ENCODE measurements around the gene PUDP. TPM values are rescaled to one million over a fixed set of nuclear protein-coding genes. Genes with fewer than 3 reads are reported as not detected.
"Not testable (repeated sequence)": the region's sequence is repeated elsewhere in the genome, so short reads cannot be mapped to it uniquely, and the experiment has no call there.

Gene PUDP
- total RNA-seq, 2 donors from 2014 or later: 15.8 to 41.9 TPM

DNA sequence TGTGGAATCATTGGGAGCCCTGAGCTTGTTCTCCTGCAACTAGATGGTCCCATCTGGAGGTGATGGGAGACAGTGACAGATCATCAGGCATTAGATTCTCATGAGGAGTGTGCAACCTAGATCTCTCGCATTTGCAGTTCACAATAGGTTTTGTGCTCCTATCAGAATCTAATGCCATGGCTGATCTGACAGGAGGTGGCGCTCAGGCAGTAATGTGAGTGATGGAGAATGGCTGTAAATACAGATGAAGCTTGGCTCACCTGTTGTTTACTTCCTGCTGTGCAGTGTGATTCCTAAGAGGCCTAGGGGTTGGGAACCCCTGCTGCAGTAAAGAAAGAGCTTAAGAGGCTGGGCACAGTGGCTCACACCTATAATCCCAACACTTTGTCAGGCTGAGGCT, 42.2 kb upstream of the PUDP start:
- DNase-seq (no peak), ATAC-seq (no peak)
- intact Hi-C loops (cut with DNase I): no loop called here
- WGBS, 2 donors: 95% methylated on average over 2 of the region's 2 CpGs; no CpG with 5 or more reads in 1 of the 2 donors
- TF ChIP-seq, protein P1, sequence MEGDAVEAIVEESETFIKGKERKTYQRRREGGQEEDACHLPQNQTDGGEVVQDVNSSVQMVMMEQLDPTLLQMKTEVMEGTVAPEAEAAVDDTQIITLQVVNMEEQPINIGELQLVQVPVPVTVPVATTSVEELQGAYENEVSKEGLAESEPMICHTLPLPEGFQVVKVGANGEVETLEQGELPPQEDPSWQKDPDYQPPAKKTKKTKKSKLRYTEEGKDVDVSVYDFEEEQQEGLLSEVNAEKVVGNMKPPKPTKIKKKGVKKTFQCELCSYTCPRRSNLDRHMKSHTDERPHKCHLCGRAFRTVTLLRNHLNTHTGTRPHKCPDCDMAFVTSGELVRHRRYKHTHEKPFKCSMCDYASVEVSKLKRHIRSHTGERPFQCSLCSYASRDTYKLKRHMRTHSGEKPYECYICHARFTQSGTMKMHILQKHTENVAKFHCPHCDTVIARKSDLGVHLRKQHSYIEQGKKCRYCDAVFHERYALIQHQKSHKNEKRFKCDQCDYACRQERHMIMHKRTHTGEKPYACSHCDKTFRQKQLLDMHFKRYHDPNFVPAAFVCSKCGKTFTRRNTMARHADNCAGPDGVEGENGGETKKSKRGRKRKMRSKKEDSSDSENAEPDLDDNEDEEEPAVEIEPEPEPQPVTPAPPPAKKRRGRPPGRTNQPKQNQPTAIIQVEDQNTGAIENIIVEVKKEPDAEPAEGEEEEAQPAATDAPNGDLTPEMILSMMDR (IDR thresholded peaks at IDR 0.05): no peak
- TF ChIP-seq POLR2A (IDR thresholded peaks at IDR 0.05): no peak
- Histone ChIP-seq H3K27me3 (no peaks in the 10 kb centered on the region), H3K4me1 (no peaks in the 10 kb centered on the region), H3K9me3 (no peaks in the 10 kb centered on the region), H3K36me3 (replicated peaks in 1 of 2; ENCODE audit: insufficient read depth in 1 of 2, low read depth in 2 of 2) (no peaks in the 10 kb centered on the region), H3K27ac (no peak overlapping the region), H3K4me3 (no peak overlapping the region)

DNA sequence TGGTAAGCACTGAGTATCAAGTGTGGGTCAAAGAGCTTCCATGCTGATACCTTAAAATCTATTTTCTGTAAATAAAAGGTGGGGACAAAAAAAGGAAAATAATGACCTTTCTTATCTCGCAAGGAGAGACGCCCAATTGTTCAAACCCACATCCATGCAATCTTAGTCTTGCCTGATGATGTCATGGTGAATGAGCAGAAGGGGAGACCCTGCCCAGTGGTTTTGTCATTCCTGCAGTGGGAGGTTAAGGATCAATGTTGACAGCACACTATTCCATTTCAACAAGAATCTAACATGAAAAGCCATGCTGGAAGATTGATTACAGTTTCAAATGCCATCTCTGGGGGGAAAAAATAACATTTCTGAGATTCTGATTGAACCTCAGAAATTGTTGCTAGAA, 40.7 kb upstream of the PUDP start:
- Histone ChIP-seq H3K4me3 (no peak overlapping the region), H3K27me3 (no peaks in the 10 kb centered on the region), H3K36me3 (replicated peaks in 1 of 2; ENCODE audit: insufficient read depth in 1 of 2, low read depth in 2 of 2) (no peaks in the 10 kb centered on the region), H3K4me1 (no peaks in the 10 kb centered on the region), H3K9me3 (no peaks in the 10 kb centered on the region), H3K27ac (no peak overlapping the region)
- intact Hi-C loops (cut with DNase I): no loop called here
- WGBS, 2 donors: 82 to 87% methylated on average over 2 of the region's 2 CpGs
- no peak for ATAC-seq
- DNase-seq: no peak
- TF ChIP-seq, protein P1 (IDR thresholded peaks at IDR 0.05): no peak
- TF ChIP-seq POLR2A (IDR thresholded peaks at IDR 0.05): no peak

DNA sequence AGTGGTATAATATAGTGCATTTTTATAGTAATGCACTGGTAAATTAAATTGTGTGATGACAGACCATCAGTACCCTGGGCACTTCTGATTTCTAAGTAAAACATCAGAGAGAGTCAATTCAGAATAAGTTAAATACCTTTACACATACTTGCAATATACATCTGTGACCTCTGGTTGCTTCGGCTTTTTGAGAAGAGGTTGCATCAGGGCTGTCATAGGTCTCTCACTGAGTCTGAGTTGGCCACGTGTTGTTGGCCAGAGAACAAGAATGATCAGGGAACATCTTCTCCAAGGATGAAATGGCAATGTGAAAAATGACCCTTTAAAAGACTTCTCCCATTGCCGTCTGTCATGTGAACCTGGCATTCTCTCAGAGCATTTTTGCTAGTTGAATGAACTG, 36.9 kb upstream of the PUDP start:
- H3K27me3 ChIP-seq: no peaks in the 10 kb centered on the region
- TF ChIP-seq POLR2A (IDR thresholded peaks at IDR 0.05): no peak
- TF ChIP-seq, protein P1 (IDR thresholded peaks at IDR 0.05): no peak
- intact Hi-C loops (cut with DNase I): no loop called here
- H3K9me3 ChIP-seq: no peaks in the 10 kb centered on the region
- WGBS, 2 donors: 91% methylated on average over 3 of the region's 3 CpGs
- H3K4me1 ChIP-seq: no peaks in the 10 kb centered on the region
- no peak overlapping the region for H3K4me3 ChIP-seq
- no peak overlapping the region for H3K27ac ChIP-seq
- no peak for DNase-seq
- no peaks in the 10 kb centered on the region for H3K36me3 ChIP-seq (replicated peaks in 1 of 2; ENCODE audit: insufficient read depth in 1 of 2, low read depth in 2 of 2)
- ATAC-seq: no peak

DNA sequence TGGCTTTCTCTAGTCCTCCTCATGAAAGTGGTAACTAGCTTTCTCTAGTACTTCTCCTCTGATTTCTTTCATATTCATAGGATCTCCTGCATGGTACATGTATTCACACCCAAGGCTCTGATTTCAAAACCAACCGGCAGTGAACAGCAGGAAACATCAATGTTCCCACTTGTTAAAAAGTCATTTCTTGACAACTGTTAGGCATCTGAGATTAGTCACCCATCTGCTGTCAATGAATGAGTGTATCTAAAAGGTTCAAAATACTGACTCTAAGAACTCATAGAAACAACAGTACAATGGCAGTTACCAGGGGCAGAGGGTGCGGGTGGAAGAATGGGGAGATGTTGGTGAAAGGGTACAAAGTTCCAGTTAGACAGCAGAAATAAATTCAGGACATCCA, 31.5 kb upstream of the PUDP start:
- H3K36me3 ChIP-seq (replicated peaks in 1 of 2; ENCODE audit: insufficient read depth in 1 of 2, low read depth in 2 of 2): no peaks in the 10 kb centered on the region
- no peaks in the 10 kb centered on the region for H3K9me3 ChIP-seq
- no peaks in the 10 kb centered on the region for H3K27me3 ChIP-seq
- WGBS, 2 donors: 85 to 92% methylated on average over 2 of the region's 2 CpGs
- H3K27ac ChIP-seq: no peak overlapping the region
- TF ChIP-seq, protein P1 (IDR thresholded peaks at IDR 0.05): no peak
- TF ChIP-seq POLR2A (IDR thresholded peaks at IDR 0.05): no peak
- no peaks in the 10 kb centered on the region for H3K4me1 ChIP-seq
- ATAC-seq: no peak
- no peak overlapping the region for H3K4me3 ChIP-seq
- intact Hi-C loops (cut with DNase I): no loop called here
- no peak for DNase-seq

DNA sequence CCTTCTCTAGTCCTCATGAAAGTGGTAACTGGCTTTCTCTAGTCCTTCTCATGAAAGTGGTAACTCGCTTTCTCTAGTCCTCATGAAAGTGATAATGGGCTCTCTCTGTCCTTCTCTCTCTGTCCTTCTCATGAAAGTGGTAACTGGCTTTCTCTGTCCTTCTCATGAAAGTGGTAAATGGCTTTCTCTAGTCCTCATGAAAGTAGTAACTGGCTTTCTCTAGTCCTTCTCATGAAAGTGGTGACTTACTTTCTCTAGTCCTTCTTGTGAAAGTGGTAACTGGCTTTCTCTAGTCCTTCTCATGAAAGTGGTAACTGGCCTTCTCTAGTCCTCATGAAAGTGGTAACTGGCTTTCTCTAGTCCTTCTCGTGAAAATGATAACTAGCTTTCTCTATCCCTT, 30.9 kb upstream of the PUDP start:
- H3K27me3 ChIP-seq; H3K27ac ChIP-seq; H3K4me3 ChIP-seq; ATAC-seq; intact Hi-C loops (cut with DNase I); H3K9me3 ChIP-seq; DNase-seq; H3K4me1 ChIP-seq; H3K36me3 ChIP-seq (replicated peaks in 1 of 2; ENCODE audit: insufficient read depth in 1 of 2, low read depth in 2 of 2): not testable (repeated sequence)
- 78 to 85% methylated on average over 2 of the region's 2 CpGs for WGBS, 2 donors

Measured in body of pancreas (tissue), 4 donors.